GM21825 (cell line): Measurements from ENCODE around the gene SCP2.

Source experiments
- ATAC-seq: cut with Tn5 transposase; IDR thresholded peaks from one replicate; pipeline ENCODE4 v1.9.1; 2021; ENCODE audit warnings: mild to moderate bottlenecking, moderate library complexity; ENCODE audit not compliant: unreplicated experiment

SCP2 gene

GRCh38 chr1:53066488-53066887, 139.4 kb downstream of the SCP2 start:
- ATAC-seq: no peak

DNA sequence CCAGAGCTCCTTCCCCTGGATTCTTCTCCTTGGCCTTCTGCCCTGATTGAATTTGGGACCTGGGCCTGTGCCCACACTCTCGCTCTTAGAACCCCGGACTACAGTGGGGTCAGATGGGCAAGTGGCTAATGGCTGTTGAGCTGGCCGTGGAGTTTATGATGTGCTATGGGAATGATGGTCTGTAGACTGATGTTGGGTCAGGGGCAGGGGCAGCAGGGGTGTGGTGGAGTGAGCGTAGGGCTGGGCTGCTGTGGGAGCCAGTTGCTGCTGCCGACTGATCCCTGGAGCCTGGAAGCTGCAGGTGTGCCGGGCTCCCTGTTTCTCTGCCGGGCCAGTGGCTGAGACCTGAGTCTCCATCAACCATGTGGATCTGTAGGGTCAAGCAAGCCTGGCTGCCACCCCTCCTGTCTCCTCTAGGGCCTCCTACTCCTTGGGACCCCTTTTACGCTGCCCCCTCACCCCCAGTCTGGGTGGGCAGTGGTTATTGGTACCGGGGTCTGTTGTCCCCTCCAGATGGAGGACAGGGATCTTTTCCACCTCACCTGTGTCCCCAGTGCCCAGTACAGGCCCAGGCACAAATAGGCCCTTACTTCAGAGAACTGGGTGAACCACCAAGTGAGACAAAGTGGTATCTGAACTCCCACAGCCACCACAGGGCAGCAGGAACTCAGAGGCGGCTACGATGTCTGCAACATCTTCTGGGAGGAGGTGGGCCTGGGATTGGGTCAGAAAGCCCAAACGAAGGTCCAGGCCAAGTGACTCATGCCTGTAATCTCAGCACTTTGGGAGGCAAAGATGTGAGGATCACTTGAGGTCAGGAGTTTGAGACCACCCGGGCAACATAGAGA, 140.0 kb downstream of the SCP2 start:
- ATAC-seq: no peak

GRCh38 chr1:53067886-53068285, 140.8 kb downstream of the SCP2 start:
- ATAC-seq: no peak

DNA sequence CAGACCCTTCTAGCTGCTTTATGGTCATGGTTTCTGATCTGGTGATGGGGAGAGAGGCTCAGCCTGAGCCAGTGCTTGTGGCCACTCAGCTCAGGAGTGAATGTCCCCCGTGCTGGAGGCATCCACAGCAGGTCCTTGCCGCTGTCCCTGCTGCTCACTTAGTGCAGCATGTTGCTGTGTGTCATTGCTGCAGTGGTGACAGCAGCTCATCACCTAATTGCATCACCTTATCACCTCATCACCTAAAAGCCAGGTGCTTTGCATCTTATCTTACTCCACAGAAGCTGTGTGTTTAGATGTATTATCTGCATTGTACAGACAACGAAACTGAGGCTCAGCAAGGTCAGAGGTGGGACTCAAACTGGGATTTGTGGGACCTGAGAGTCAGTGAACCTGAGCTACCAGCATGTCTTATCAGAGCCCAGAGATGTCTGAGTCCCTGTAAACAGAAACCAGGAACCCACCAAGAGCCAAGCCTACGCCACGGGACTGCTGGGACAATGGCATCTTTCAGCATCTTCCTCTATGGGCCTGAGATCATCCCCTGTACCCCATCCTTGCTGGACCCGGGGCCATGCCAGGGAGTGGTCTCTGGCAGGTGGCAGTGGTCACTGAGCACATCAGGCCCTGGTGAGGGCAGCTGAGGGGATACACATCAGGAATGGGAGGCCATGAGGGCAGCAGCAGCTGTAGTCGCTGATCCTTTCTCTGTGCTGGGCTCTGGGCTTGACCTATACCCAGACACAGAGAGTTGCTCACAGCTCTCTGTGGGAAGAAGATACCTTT, 141.4 kb downstream of the SCP2 start:
- ATAC-seq: no peak

- no peak for ATAC-seq
Observed at GRCh38 chr1:53069265-53069662, 142.2 kb downstream of the SCP2 start.

- ATAC-seq: no peak
Observed at GRCh38 chr1:53069663-53070327, 142.7 kb downstream of the SCP2 start.

GRCh38 chr1:53070621-53071020, 143.5 kb downstream of the SCP2 start:
- ATAC-seq: no peak

DNA sequence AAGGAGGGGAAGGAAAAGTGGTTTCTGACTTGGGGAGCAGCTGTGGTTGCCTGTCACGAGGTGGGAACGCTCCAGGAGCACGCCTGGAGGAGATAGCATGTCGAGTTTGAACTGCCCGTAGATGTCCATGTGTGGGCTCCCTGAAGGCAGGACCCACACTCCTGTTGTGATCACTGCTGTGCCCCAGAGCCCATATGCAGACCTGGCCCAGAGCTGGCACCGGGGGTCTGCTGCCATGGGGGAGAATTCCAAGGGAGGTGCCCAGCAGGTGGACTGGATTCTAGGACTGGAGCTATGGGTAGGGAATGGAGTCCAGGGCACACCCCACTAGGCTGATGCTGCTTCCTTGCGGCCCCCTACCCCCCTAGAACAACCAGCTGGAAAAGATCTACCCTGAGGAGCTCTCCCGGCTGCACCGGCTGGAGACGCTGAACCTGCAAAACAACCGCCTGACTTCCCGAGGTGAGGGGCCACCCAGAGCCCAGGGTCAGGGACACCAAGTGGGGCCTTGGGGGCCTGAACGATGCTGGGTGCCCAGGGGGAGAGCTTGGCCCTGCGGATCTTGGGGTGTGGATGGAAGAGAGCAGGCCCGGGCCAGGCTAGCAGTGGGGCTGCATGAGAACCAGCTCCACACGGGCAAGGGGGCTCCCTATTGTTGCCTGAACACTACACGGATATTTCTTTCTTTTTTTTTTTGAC, 144.2 kb downstream of the SCP2 start:
- no peak for ATAC-seq

DNA sequence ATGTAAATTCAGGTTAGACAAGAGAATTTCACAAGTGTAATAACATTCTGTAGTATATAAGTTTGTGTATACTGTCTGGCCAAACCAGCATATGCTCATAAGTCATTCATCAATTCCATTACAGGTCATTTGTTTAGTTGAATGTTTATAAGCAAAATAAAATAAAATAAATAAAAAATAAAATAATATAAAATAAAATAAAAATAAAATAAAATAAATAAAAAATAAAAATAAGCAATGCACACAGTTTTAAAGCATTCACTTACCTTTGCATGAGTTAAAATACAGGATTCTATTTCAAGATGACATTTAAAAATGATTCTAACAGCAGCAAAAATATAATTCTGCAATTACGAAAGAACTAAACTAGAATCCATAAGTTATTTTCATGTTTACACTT, 144.8 kb downstream of the SCP2 start:
- no peak for ATAC-seq

- no peak for ATAC-seq
Observed at GRCh38 chr1:53073287-53073686, 146.2 kb downstream of the SCP2 start.

- no peak for ATAC-seq
Observed at GRCh38 chr1:53073868-53074311, 146.8 kb downstream of the SCP2 start.

DNA sequence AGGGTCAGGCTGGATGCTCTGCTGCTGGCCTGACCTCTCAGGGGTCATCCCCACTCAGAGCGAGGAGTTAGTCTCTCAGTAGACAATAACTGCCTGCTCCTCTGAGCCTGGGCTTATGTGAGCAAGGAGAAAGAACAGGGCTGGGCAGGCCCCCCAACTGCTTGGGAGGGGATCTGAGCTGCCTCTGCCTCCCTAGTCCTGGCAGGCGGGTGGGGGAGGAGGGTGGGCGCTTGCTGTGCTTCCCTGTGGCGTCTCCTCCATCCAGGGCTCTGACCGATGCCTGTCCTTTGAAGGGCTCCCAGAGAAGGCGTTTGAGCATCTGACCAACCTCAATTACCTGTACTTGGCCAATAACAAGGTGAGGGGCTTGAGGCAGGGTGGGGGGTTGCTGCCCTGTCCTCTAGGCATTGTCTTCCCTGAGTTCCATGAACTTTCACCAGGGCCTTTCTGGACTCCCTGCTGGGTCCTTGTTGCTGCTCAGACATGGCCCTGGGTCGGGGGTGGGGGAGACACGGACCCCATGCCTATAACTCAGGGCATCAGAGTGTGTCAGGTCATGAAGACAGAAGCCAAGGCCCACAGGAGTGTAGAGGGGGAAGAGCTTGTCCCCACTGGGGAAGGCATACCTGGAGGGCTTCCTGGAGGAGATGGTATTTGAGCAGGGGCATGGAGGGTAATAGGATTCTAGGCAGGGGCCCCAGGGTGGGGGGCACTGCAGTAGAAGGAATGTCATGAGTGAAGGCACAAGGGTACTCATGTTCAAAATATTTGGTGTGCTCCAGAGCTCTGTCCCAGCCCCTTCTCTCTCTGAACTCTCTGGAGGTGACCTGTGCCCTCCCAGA, 147.5 kb downstream of the SCP2 start:
- no peak for ATAC-seq

DNA sequence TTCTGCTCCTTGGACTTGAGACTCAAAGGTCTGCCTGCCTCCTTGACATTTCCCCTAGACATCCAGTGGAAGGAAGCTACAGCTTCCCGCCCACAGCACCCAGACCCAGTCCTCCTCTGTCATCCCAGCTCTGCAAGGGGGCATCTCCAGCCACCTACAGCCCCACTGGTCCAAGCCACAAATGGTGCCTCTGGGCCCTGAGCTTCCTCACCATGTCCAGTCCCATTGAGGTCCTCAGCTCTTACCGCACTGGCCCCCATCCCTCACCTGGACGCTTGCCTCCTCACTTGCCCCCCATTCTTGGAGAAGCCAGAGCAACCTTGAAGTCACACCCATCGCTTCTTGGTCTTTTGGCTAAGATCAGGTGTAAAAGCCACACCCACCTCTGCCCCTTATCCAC, 148.1 kb downstream of the SCP2 start:
- no peak for ATAC-seq

DNA sequence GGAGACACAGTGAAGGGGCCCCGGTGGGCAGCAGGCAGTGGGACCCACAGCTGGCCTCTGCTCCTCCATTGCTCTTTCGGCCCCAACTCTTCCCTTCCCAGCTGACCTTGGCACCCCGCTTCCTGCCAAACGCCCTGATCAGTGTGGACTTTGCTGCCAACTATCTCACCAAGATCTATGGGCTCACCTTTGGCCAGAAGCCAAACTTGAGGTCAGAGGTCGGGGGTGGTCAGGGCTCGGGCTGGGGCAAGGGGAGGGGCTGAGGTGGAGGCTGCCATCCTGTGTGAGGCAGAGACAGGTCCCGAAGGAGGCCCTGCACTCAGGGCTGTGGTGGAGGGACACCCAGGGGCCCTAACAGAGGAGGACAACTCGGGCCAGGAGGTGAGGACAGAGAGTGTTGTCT, 148.7 kb downstream of the SCP2 start:
- ATAC-seq: no peak

DNA sequence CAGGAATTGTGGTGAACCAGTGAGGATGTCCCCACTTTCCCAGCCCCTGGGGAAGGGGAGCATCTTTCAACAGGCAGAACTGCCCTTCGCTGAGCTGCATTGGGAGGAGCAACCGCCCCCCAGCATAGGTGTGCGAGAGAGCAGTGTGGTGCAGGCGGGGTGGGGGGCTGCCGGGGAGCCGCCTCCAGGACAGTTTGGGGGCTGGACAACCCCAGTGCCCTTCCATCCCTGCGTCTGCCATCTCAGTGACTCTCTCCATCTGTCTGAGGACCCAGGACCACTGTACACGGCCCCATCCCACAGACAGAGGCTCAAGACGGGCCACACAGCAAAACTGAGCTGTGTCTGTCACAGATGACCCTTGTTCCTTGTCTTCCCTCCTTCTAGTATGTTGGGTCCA, 149.1 kb downstream of the SCP2 start:
- no peak for ATAC-seq

DNA sequence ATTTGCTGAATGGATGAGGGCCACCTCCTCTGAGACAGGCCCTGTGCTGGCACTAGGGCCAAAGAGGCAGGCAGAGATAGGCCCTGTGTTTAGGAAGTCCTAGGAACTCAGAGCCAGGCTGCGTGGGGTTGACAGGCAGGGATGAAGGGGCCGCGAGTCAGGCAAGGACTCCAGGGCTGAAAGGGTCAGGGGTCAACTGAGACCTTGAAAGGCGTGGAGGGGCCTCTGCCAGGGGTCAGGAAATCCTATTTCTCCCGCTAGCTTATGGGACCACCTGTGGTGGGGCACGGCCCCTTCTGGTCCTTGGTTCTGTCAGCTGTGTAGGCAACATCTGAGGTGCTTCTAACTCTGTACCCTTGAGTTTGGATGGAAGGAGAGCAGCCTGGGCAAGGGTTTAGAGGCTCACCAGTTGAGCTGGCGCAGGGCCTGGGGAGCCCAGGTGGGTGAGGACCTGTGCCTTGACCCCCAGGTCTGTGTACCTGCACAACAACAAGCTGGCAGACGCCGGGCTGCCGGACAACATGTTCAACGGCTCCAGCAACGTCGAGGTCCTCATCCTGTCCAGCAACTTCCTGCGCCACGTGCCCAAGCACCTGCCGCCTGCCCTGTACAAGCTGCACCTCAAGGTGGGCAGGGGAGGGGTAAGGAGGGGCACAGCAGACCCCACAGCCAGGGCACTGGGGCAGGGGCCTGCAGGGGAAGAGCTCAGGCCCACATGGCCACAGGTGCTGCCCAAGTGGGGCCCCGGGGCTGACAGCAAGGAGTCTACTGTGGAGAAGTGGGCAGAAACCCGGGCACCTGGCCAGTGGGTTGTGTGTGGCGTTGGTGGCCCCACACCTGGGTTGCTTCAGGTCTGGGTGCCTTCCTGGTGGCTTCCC, 149.9 kb downstream of the SCP2 start:
- no peak for ATAC-seq

- ATAC-seq: no peak
Observed at GRCh38 chr1:53077599-53077965, 150.5 kb downstream of the SCP2 start.

GRCh38 chr1:53078333-53079101, 151.4 kb downstream of the SCP2 start:
- no peak for ATAC-seq
